Sigmoid colon (tissue), 4 donors: ENCODE results near the gene PEX3.

Experiments used
- CTCF ChIP-seq, 4 experiments: fragments of 450-650 bp in 3 of 4; fragments of 200-600 bp in 1 of 4; IDR thresholded peaks; one replicate each; pipeline ENCODE4 v1.5.1; 2016 to 2019; ENCODE audit warnings: antibody characterized with exemption in 4 of 4, mild to moderate bottlenecking in 3 of 4, moderate library complexity in 2 of 4
- EP300 ChIP-seq, 4 donors: sonication (generic); formaldehyde crosslinking; IDR thresholded peaks; one replicate each; pipeline ENCODE4 v1.6.1; 2017; ENCODE audit warnings: antibody characterized with exemption in 4 of 4
- POLR2A ChIP-seq, 2 donors: fragments of 450-650 bp; IDR thresholded peaks; one replicate each; pipeline ENCODE4 v1.6.1; 2016; ENCODE audit warnings: antibody characterized with exemption in 2 of 2, mild to moderate bottlenecking in 2 of 2, moderate library complexity in 2 of 2

- TF ChIP-seq CTCF (IDR thresholded peaks at IDR 0.05) (no peak), EP300 (IDR thresholded peaks at IDR 0.05) (no peak), POLR2A (IDR thresholded peaks at IDR 0.05) (no peak)
These were observed 24.6 kb upstream of the PEX3 start for GRCh38 chr6:143426026-143426425.
